ENCODE data around the gene VWA3B.
"Not testable (repeated sequence)": the region's sequence is repeated elsewhere in the genome, so short reads cannot be mapped to it uniquely, and the experiment has no call there.

The VWA3B gene

DNA sequence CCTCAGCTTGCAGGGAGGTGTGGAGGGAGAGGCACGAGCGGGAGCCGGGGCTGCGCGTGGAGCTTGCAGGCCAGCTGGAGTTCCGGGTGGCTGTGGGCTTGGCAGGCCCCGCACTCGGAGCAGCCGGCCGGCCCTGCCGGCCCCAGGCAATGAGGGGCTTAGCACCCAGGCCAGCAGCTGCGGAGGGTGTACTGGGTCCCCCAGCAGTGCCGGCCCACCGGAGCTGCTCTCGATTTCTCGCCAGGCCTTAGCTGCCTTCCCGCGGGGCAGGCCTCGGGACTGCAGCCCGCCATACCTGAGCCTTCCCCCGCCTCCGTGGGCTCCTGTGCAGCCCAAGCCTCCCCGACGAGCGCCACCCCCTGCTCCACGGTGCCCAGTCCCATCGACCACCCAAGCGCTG lies 52.0 kb downstream of the VWA3B start:
- not testable (repeated sequence) for DNase-seq

DNA sequence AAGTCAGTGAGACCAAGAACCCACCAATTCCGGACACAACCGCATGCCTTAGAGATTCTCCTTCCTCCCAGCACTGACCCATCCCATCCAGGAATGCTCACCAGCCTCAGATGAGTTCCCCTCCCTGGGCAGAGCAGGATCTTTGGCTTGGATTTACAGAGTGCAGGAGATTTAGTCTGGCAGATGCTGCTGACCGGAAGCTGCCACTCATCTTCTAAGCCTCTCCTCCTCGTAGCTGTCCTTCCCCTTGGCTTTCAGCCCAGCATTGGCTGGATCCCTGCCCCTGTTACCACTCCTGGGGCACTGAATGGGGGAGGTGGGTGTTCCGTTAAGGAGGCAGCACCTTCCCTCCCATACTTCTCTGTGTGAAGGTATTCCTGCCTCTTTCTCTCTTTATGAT lies 53.2 kb downstream of the VWA3B start:
- DNase-seq = no peak

DNA sequence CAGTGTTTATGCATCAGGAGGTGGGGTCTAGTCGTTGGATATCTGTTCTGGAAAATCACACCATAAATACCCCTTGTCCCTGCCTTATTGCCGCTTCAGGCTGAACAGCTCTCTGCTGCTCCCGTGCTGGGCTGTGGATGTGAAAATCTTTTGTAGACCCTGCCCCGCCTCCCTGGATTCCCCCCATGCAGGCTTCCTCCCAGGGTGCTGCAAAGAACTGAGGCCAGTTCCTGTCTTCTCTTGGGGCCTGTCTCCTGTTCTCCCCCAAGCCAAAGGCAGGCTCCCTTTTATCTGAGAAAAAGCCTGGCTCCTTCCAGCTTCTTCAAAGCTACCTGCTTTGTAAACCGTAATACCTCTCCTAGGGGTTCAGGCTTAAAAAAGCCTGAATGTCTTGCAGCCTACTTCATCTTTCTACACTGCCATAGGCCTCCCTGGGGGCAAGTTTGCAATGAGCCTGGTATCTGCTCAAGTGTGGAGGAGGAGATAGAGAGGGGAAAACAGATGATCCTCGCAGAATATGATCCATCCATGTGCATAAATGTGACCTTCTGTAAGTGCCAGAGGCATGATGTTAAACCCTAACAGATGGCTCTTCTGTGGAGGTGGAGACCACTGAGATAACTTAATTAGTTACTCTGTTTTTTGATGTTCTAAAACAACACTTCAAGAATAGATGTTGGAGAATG lies 55.3 kb downstream of the VWA3B start:
- no peak for DNase-seq

DNA sequence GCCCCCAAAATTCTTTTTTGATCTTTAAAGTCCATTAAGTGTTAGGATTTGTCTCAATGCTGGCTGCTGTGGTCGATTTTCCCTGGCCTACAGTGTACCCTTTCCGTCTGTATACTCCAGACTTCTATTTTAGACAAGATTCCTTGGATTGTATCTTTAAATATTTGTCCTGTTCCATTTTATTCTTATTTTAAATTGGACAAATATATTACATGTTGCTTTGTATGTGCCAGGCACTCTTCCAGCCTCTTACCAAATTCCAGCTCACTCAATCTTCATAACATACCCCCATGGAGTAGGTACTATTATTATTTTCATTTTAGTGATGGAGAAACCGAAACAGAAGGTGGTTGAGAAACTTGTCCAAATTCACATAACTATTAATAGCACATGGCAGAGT lies 58.1 kb downstream of the VWA3B start:
- no peak for DNase-seq

DNA sequence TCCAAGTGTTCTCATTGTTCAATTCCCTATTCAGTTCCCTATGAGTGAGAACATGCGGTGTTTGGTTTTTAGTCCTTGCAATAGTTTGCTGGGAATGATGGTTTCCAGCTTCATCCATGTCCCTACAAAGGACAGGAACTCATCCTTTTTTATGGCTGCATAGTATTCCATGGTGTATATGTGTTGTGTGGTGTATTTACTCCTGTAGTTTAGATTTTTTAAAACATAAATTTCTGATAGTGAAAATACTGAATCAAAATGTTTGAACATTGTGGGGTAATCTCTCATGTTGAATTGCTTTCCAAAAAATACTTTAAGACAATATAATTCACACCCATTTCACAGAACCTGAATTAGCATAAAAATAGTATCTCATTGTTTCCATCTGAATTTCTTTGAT lies 60.9 kb downstream of the VWA3B start:
- DNase-seq = not testable (repeated sequence)

DNA sequence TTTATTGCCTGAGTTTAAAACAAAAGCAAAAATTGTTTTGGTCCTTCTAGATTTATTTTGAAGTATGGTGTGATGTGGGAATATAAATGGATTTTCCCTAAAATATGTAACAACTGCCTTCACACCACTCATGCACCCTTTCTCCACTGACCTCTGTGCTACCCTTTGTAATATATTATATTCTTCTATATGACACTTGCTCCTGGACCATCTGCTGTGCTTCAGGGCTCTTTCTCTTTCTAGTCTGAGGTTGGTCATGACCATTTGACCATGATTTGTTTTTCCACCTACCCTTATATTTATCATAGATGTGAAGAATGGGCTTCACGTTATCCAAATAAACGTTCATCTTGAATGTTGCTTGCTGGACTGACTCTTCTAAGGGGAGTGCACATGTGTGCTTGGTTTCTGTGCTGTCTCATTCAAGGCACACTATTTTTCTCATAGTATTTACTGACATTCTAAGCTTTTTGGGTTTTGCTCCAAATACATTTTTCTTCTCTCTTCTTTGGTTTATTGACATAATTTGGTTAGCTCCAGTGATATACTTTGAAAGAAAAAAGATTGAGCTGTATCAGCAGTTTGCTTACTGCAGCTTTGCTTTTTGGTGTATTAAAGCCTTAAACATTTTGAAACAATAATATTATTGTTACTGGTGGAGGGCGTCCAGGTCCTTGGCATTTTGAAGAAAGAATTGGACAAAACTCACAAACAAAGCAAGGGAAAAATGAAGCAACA lies 61.8 kb downstream of the VWA3B start:
- DNase-seq = no peak

DNA sequence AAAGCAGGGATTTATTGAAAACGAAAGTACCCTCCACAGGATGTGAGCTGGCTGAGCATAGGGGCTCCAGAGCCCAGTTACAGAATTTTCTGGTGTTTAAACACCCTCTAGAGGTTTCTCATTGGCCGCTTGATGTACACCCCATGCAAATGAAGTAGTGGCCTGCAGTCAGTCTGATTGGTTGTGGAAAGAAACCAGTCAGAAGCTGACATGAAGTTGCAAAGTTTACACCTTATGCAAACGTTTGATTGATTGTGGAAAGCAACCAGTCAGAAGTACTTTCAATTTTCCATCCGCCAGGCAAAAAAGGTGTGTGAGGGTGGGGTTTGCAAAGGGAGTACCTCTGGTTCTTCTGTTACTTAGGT lies 62.3 kb downstream of the VWA3B start:
- DNase-seq = no peak

DNA sequence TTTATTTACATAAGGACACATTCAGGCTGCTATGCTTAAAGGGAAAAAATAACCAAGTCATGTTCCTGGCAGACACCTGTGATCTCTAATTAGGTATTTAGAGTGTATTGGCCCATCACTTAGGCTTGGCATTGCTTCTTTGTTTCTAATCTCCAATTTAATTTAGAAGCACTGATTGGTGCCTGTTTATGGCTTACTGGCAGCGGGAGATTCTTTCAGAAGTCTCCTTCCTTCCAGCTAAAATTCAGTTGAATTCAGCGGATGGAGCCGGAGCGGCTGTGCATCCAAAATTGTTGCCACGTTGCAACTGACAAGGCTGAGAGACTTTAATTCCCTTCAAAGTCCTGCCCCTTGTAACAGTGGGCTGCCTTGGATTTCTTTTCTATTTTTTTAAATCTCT lies 66.5 kb downstream of the VWA3B start:
- no peak for DNase-seq

DNA sequence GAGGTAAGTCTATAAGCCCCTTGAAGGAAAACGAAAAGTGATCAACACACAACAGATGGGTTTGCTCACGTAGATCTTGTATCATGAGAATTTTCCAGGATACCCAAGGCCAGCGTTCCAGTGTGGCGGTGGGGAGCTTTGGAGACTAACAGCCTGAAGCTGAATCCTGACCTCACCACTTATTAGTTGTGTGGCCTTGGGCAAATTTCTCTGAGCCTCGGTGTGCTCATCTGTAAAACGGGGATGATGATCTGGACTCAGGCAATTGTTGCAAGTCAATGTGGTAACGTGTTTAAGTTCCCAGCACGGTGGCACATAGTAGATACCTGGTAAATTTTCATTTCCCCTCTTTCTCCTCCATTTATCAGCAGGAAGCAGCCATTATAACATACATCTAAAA lies 68.3 kb downstream of the VWA3B start:
- DNase-seq = no peak

DNA sequence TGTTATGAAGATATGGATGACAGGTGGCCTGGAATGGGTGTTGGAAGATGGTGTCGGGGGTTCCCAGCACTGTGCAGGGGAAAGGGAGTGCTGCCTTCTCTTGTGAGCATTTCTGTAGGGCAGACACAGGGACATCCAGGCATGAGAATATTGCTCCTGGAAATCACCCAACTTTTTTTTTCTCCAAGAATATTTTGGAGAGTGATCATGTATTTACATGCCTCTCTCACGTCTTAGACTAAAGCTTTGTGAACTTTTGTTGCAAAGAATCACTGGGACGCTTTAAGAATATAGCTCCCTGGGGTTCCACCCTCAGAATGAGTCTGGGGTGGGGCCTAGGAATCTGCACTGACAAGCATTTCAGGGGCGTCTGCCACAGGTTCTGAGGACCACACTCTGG lies 68.7 kb downstream of the VWA3B start:
- DNase-seq = no peak

DNA sequence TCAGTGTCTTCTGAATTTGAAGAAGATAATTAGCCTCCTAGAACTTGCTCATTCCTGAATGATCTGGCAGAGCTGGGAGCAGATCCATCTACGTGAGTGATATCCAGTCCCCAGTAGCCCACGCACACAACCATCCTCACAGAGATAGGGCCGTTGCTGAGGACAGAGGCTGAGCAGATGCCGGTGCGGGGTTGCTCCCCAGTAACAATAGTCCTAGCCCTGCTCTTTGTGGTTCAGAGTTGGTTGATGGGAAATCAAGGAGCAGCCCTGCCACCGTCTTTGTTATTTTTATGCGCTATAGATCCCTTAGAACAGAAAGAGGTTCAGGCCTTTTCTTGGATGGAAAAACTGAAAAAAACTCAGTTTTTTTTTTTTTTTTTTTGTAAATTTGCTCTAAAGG lies 69.3 kb downstream of the VWA3B start:
- DNase-seq = no peak

DNA sequence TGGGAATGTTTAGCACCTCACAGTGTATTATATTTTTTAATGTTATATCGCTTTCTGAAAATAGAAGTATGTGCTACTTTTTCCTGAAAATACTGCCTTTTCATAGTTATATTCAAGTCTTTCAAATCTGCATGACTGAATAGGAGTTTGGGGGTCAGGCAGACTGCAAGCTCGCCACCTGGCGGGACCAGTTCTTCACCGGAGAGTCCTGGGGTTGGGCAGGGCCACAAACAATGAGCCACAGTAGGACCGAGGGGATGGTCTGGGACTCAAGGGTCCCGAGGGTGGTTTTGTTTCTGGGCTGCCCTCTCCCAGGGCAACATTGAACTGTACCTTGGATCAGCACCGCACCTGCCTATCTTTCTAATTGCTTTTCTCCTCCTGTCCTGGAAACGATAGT lies 70.6 kb downstream of the VWA3B start:
- no peak for DNase-seq

DNA sequence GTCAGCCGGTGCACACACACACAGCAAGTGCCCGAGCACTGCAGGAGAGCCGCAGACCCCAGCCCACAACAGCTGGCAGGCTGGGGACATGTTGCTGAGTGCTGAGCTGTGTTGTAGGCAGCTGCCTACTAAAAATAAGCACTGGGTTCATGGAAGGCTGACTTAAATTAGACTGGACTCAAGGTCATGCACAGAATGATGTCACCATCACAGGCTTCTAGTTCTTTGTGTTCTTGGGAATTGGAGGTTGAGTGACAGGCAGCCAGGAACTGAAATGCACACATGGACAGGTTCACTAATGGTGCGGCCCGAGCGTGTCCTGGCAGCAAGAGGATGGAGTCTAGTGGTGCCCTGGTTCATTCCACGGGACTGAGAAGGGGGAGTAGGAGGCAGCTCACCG lies 71.3 kb downstream of the VWA3B start:
- DNase-seq = no peak

DNA sequence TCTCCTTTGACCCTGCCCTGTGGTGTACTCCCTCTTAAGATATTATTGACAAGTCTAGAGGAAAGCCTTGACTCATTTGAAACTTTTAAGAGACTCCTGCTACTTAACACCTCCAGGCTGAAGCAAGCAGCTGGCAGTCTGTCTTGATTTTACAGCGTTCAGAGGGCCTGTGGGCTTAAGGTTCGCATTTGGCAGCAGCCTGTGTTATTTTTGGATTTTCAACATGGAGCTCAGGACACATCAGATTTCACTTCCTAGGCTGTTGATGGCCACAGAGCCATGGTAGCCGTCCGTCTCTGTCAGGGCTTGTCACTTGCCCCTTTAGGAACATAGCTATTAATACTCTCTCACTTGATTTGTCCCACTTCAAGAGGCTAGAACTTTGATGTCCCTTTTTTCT lies 73.6 kb downstream of the VWA3B start:
- no peak for DNase-seq

DNA sequence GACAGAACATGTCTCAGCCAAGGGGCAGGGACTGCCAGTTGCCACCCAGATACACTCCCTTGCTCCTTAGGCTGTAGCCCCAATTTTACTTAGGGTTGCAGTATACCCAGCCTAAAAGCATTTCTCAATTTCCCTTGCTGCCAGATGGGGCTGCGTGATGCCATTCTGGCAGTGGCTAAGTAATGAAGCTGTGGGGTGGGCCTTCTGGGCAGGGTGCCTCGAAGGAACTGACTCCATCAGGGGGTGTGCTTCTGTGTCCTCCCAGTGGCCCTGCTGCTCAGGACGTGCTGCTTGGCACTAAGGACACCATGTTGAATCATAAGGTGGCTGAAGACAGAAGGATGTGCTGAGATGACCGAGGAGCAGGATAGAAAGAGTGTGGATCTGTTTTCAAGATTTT lies 74.2 kb downstream of the VWA3B start:
- DNase-seq = no peak

DNA sequence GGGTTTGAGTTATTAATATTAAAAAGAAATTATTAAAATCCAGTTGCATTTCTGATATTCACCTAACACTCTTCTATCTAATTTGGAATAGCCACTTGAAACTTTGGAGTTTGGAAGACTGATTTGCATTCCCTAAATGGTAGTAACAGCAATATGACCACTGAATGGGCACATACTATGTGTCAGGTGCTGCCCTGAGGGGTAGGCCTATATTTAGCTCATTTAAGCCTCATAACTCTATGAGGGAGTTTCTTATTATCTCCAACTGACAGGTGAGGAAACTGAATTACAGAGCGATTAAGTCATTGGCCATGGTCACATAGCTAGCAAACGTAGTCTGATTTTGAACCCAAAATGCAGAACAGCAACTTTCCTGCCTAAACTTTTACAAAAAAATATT lies 77.3 kb downstream of the VWA3B start:
- DNase-seq = no peak

DNA sequence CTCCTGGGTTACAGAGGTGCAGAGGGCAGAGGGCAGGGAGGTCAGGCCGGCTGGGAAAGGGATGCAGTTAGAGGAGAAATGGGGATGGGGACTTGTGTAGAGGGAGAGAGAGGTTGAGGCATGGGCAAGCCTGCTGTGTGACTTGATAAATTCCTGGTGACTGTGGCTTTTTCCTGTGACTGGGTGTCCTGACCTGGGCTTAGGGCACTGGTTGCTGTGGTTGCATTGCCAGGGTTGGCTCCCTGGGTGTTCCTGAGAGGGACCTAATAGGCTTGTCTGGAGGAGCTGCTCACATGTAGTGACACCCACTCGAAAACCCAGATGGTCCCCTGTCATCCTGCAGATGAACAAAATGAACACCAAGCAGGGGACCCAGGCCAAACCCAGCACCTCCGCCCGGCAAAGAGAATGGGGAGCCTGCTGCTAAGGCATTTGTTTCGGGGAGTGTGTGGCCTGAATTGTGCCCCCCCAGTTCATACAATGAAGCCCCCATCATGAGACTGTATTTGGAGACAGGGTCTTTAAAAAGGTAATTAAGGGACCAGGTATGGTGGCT lies 78.6 kb downstream of the VWA3B start:
- no peak for DNase-seq

DNA sequence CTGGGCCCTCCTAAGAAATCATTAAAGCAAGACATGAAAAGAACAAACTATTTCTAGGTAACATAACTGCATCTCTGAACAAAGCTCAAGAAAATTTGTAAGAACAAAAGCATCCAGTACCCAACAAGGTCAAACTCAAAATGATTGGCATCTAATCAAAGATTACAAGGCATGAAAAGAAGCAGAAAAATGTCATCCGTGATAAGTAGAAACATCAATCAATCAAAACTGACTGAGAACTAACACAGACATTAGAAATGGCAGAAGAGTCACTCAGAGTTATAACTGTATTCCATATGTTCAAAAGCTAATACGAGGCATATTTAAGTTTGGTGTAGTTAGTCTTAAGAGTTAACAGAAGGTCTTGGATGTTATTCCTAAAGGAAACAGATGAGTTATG lies 80.9 kb downstream of the VWA3B start:
- no peak for DNase-seq

DNA sequence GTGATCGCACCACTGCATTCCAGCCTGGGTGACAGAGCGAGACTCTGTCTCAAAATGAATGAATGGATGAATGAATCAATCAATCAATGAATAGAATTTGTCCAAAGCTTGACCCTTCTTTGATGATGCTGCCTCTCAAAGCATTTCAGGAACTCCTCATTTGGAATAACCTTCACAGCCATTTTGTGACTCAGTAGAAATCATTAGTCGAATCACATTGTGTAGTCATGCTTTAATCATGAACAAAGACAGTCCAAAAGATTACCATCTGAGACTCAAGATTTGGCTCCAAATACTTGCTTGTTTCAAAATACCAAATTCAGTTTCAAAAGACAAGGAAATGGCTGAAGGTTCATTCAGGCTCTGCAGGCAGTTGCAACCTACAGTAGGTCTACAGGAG lies 83.1 kb downstream of the VWA3B start:
- DNase-seq = no peak

DNA sequence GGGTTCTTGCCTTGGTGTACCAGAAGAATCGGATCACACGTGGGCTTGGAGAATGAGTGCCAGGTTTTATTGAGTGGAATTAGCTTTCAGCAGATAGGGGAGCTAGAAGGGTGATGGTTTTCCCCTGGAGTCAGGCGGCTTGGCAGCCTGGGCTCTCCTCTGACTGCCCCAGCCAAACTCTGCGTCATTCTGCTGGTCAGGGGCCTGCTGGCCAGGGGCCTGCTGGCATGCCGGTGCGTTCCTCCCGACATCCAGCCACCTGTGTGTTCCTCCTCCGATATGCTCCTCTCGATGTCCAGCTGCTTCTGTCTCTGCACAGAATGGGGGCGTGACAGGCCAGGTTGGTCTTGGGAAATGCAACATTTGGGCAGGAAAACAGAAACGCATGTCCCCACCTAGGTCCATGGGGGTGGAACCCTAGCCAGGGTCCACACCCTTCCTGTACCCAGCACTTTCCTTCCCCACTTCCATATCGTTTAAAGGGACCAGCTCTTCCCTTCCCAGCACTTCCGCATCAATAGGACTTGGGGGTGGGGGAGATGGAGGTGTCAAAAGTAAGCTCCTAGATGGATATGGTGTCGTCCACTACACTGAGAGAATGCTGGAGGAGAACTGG lies 85.3 kb downstream of the VWA3B start:
- DNase-seq = no peak

DNA sequence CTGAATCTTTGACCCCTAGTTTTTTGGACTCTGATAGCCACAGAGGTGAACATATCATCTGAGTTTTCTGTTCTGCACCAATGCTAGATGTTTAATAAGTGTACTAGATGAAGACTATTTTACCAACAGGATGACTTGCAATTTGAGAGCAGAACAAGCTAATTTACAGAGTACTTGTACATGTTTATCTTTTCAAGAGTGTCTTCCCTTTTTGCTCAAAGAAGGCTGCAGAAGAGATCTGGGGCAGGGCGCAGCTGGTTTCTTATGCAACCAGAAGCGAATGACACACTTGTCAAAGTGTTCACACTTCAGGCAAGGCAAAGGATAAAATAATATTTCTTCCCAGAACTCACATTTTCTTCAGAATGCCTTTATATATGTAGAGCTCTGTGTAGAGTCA lies 86.0 kb downstream of the VWA3B start:
- no peak for DNase-seq

DNA sequence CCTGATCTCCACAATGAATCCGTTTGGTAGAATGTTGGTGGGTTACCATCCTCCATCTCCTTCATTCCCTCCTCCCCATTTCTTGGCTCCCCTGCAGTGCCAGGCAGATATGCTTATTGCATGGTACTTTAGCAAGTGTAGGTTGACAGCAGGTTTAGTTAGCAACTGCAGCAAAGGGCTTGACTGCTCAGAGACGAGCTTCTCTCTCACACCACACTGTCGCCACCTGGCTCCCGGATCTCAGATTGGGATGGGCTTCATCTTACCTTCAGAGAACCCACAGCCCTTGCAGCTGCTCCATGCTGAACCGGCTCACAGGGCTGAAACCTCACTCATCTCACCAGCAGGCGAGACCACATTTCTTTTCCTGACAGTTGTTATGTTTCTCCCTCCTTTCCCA lies 88.8 kb downstream of the VWA3B start:
- no peak for DNase-seq

DNA sequence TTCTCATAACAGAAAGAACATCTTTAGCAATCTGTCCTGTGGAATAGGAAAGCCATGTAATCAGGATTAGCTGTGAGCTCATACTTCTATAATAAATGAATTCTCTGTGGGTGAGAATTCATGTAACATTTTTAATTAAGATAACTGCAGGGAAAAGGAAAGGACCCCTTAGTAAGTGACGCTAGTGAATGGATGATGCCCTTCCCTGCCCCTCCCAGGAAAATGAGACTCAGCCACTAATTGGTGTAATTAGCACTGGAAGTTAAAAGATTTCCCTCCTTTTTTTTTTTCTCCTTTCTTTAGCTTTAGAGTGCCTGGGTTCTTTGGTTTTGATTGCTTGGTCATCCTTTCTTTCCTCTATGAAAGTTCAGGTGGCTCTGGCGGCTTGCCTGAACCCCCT lies 90.3 kb downstream of the VWA3B start:
- no peak for DNase-seq

DNA sequence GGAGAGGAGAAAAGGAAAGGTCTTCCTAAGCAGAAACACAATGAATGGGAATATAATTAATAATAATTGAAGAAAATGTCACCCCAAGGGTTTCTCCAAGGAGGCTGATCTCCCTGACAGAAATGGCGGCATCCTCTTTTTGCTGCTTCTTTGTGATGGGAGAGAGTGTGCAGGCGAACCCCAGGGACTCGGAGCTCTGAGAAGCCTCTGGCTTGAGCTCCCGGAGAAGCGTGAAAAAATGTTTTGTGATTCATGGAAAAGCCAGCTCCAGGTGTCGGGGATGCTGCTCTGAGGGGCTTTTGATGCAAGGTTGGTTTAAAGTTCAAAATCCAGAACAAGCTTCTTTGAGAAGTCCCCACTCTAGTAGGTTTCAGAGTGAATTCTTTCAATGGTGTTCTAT lies 91.0 kb downstream of the VWA3B start:
- DNase-seq = no peak

Data from SIG-M5 (cell line).